RKO (cell line): ENCODE results near the gene ZNF142.

Experiments
- DNase-seq: peaks from one replicate; pipeline ENCODE4 v3.0.0-alpha.2; 2016; ENCODE audit warnings: low spot score

ZNF142 gene

DNA sequence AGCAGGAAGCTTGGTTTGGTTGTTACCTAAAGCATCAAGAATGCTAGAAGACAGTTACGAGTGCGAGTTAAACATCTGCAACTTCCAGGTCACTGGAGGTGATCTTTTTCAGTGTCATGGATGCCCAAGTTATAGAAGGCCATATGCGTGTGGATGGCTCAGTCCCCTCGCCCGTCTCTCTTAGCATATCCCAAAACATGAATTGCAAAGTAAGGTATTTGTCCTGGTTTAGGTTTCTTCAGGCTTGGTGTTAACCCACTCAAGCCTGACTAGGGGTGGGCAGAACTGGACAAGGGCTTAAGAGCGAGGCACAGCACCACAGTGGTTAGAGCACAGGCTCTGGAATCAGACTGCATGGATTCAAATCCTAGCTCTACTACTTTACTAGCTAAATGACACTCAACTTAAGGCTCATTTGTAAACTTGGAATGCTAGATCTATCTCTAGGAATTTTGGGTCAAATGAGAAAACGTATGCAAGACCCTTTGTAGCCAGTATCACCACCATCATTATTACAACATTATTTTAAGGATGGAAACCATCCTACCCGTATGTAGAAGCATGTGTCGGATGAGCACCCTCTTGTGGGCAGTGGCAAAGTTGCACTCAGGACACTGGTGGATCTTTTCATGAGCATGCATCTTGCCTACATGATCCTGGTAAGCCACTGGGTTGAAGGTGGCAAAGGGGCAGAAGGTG is 11.2 kb downstream of the ZNF142 start:
- DNase-seq: peak; percentile 65

DNA sequence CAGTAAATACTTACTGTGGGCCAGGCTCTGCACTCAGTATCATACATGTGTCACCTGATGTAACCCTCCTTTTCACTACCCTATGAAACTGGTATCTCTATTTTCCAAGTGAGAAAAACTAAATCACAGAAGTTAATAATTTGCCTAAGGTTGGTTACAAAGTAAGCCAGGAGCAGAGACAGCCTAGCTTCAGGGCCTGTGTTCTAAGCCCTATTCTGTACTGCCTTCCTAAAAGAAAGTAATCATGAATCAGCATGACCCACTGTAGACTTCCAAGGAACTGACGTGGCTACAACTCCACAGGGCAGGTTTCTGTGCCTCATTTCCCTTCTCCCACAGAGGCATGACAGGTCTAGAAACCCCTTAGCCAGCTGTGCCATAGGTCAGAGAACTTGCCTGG is 14.3 kb downstream of the ZNF142 start:
- peak; percentile 67 for DNase-seq

GRCh38 chr2:218644721-218645120 is 14.7 kb downstream of the ZNF142 start:
- no peak for DNase-seq

DNA sequence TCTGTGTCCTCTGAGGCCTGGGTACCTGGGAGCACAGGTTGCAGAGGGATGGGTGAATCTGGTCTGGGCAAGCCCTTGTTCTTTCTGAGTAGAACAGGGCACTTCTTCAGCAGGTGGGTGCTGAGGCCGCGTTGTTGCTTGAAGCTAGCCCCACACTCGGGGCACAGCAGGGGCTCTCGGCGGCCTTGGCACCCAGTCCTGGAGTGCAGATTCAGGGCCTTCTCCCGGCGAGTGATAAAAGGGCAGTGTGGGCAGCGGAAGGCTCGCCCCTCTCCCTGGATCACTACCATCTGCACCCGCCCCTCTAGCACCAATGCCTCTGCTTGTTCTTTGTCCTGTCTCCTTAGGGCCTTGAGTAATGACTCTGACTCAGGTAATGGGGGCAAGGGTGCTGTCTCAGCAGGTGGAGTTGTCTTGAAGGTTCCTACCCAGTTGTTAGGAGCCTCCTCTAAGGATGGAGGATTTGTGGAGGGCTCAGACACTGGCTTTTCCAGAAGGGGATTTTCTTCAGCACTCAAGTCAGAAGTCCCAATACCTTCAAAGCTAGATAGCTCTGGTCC is 15.6 kb downstream of the ZNF142 start:
- DNase-seq: no peak

GRCh38 chr2:218642786-218643185 is 16.6 kb downstream of the ZNF142 start:
- no peak for DNase-seq

DNA sequence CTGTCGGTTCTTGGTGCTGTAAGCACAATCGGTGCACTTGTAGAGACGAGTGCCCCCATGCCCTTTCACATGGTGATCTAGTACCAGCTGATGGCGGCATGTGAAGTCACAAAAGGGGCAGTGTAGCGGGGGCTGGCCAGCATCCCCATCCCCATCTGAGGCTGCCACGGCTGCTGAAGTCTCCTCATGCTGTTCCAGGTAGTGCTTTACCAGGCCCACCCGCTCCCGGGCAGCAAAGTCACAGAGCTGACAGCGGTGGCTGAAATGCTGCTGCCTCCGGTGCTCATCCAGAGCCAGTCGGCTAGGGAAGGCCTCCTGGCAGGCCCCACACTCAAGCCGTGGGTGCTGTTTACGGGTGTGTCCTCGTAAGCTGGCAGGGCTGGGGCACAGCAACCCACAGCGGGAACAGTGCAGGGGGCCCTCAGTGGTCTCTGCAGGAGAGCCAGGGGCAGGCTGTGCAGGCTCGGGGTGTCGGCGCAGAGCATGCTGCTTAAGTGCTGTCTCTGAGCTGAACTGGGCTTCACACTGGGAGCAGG is 17.2 kb downstream of the ZNF142 start:
- no peak for DNase-seq

DNA sequence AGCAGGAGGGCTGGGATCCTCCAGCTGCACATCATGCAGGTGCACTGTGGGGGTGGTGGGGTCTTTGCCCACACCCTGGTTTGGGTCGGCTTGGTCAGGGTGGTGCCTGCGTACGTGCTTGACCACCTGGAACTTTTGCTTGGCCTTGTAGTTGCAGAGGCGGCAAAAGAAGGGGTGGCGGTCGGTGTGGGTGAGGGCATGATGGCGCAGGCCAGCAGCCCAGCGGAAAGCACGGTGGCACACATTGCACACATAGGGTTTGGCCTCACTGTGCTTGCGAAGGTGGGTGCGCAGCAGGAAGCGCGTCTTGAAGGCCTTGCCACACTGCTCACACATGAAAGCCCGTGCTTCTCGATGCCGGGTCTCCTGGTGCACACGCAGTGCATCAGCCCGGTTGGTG is 21.1 kb downstream of the ZNF142 start:
- DNase-seq: no peak

GRCh38 chr2:218635719-218636118 is 23.7 kb downstream of the ZNF142 start:
- DNase-seq: no peak

DNA sequence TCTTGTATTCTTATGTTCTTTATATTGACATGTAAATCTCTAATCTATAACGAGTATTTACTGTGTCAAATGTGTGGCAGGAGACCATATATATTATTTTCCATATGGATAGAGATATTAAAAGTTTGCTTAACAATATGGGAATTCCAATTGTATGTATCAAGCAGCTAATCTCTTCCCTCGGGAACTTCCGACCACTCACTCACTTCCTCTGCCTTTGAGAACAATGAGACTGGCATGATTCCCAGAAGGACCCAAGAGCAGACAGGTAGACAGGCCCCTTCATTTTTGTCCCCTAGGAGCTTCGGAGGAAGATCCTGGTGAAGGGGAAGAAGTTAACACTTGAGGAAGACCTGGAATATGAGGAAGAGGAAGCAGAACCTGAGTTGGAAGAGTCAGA is 27.6 kb downstream of the ZNF142 start:
- DNase-seq: no peak

DNA sequence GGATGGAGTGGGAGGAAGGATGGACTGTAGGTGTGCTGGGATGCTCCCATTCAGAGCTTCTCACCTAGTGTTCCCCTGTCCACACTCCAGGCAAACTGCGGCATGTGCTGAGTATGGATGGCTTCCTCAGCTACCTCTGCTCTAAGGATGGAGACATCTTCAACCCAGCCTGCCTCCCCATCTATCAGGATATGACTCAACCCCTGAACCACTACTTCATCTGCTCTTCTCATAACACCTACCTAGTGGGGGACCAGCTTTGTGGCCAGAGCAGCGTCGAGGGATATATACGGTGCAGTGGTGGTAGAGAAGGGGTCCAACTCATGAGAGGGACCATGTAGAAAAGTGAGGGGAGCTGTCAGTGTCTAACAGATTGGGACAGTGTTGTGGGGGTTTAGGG is 31.5 kb downstream of the ZNF142 start:
- DNase-seq: no peak

DNA sequence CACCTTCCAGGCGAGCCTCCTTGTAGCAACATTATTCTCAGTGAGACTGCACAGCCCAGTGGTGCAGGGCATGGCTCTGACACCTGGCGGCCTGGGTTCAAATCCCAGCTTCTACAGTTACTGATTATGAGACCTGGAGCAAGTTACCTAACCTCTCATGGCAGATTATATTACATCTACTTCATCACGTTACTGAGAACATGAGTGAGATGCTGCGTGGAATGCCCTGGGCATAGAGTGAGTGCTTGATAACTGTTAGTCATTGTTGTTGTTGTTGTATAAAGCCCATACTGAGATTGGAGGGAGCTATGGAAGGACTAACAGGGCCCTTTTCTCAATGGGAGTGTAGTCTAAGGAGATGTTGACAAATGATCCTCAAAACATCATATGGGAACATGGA is 33.1 kb downstream of the ZNF142 start:
- DNase-seq: no peak

DNA sequence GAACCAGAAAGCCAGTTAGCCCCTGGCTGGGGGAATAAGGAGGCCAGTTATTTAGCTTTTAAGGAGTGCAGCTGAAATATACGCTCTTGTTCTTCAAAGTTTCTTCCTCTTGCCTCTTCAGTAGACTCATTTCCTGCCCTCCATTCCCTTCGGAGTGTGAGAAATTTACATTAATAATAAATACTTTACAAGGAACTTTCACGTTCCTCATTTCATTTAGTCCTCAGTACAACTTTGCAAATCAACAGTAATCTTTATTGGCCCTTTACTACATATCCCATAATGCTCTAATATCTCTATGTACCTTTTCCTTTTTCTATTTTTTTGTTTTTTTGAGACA is 36.1 kb downstream of the ZNF142 start:
- DNase-seq: no peak

DNA sequence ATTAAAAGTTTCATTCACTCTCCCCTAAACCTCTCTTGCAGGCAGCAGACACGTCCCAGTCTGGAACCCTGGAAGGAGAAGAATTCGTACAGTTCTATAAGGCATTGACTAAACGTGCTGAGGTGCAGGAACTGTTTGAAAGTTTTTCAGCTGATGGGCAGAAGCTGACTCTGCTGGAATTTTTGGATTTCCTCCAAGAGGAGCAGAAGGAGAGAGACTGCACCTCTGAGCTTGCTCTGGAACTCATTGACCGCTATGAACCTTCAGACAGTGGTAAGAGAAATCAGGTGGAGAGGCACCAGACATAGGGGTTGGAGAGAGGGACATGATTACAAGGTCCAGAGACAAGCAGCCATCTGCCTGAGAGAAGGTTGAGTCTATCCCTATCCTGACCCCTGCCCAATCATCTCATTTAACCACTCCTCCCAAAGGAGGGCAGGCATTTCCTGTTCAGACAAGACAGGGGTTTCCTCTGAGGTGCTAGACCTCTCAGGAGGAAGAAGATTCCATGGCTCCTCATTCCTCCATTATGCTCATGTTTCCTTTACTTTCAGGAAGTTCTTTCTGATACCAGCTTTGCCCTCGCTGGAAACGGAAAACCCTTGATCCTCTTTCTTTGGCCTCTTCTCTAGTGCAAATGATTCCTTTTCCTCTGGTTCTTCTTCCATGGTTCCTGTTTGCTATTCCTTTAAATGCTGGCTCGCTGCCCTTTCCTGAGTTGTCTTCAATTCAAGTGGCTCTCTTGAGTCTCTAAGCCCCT is 36.6 kb downstream of the ZNF142 start:
- no peak for DNase-seq

- no peak for DNase-seq
These were observed 38.4 kb downstream of the ZNF142 start for GRCh38 chr2:218621007-218621406.

DNA sequence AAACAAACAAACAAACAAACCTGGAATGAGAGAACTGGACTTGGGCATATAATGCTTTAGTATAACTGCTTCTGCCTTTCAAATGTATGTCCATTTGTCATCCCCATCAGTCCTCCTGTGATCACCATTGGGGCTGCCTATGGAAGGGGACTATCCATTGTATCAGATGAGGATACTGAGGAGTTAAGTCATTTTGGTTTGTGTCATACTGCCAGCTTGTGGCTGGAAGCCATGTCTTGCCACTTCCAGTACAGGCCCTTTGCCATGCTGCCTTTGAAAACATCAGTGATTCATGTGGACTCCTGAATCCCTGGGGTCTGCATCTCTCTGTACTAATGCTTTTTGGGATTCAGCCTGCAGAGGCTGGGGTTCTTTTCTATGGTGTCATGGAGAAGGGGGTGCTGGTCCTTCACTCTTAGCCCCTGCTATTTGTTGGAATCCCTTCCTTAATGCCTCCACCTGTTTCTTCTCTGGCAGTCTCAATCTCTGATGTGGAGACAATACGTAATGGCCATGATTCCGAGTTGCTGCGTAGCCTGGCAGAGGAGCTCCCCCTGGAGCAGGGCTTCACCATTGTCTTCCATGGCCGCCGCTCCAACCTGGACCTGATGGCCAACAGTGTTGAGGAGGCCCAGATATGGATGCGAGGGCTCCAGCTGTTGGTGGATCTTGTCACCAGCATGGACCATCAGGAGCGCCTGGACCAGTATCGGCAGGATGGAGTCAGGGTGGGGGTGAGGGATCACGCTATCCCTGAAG is 41.1 kb downstream of the ZNF142 start:
- peak; percentile 41 for DNase-seq

GRCh38 chr2:218615868-218616315 is 43.5 kb downstream of the ZNF142 start:
- DNase-seq: no peak

DNA sequence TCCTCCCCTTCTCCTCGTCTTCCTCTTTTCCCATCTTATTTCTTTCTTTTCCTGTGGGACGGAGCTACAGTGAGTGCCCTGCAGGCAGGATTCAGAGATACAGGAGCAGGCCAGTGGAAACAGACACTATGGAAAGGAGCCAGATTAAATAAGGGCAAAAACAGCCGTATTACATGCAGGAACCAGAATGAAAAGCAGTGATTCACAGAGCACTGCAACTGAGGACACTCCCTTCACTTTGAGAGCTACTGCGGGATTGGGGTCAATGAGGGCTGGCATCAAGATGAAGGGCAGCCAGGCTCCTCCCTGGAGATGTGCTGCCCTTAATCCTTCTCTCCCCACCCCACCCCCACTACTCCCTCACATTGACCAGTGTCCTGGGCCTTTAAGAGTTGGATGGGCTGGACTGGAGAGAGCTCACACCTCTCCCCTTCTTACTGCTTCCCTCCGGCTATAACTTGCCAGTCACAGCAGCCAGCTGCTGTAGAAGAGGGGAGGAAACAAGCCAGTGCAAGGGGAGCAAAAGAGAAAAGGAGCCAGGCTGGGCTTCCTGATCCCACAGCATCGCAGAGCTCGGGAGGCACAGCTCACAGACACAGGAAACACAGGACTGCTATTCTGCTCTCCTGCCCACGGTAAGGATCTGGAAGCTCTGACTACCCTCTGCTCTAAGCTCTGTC is 51.8 kb downstream of the ZNF142 start, which contains the start of gene PLCD4:
Gene PLCD4, plus strand, starts transcription at position 464 of the 680 bp plus-strand sequence. CDS start 7,841 bp downstream, outside the sequence.
- DNase-seq: no peak

- DNase-seq: no peak
These were observed 54.0 kb downstream of the ZNF142 start for GRCh38 chr2:218605432-218605831.
